GM18909 (cell line): ENCODE results near the gene BRAT1.

Experiments
- ATAC-seq: cut with Tn5 transposase; IDR thresholded peaks from one replicate; pipeline ENCODE4 v1.9.1; 2021; ENCODE audit warnings: mild to moderate bottlenecking; ENCODE audit not compliant: unreplicated experiment, poor library complexity

Gene BRAT1

DNA sequence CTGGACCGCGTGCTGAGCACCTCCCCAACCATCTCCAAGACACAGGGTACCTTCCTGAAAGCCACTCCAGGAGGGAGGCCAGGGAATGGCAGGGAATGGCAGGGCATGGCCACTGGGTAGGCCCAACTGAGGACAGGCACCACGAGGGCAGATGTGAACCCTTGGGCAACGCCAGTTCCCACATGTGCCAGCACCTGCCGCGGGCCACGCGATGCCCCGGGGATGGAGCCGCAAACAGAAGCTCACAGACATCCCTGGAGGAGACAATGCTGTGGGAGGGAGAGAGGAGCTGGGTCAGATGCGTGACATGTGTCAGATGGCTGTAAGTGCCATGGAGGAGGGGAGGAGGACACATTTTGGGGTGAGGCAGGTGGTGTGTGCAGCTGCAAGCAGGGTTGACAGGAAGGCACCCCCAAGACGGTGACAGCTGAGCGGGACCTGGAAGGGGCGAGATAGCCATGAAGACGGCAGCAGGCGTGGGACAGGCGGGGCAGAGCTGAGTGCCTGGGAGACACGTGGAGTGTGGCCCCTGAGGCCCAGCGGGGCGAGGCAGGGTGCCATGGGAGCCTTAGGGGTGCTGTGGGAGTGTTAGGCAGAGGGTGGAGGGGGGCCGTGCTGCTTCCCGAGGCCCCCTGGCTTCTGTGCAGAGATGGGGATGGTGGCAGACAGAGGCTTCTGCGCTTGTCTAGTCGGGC, 31.1 kb upstream of the BRAT1 start:
- no peak for ATAC-seq

- ATAC-seq = no peak
Measured at GRCh38 chr7:2585446-2585845, 30.1 kb upstream of the BRAT1 start.

- ATAC-seq = no peak
Measured at GRCh38 chr7:2583798-2584580, 28.7 kb upstream of the BRAT1 start.

DNA sequence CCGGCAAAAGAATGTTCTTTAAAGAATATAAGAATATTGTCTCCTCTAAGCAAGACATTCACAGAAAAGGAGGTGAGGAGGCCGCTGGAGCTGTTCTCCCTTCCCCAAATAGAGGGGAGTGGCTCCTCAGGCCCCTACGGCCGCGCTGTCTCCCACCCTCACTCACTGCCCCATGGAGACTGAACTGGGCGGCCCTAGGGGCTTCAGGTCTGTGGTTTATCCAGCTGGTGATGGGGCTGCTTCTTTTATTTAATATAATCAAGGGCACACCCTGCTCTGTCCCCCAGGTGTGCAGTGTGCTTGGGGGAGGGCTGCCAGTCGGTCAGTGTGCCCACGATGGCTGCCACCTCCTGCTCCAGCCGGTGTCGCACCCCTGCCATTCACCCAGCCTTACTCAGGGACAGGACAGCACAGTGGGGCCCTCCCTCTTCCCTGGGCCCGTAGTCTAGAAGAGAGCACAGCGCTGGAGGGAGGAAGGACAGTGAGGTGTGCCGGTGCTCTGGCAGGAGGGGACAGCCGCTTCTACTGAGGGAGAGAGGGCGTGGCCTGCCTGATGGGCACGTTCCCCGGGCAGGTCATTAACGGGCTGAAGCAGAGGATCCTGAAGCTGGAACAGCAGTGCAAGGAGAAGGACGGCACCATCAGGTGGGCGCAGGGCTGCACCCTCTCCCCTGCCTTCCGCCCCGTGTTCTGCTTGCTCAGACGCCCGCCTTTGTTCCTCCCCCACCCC, 26.8 kb upstream of the BRAT1 start:
- no peak for ATAC-seq

- ATAC-seq = no peak
Measured at GRCh38 chr7:2580636-2581035, 25.3 kb upstream of the BRAT1 start.

DNA sequence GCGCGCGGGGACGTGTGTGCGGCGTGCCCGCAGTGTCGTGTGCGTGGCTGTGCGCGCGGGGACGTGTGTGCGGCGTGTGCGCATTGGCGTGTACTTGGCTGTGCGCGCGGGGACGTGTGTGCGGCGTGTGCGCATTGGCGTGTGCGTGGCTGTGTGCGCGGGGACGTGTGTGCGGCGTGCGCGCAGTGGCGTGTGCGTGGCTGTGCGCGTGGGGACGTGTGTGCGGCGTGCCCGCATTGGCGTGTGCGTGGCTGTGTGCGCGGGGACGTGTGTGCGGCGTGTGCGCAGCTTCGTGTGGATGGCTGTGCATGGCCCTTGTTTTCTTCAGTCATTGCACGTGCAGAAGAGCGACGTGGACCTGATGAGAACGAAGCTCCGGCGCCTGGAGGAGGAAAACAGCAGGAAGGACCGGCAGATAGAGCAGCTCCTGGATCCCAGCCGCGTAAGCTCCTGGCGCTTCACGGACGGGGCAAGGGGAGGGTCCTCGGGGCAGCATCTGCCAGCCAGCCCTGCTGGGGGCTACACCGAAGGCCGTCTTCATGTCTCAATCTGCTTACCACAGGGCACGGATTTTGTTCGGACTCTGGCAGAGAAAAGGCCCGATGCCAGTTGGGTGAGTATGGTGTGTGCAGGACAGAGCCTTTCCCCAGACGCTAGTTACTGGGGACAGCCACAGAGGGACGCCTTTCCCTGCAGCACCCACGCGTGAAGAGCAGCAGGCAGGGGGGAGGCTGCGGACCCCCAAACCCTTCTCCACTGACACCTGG, 22.8 kb upstream of the BRAT1 start:
- ATAC-seq = no peak

GRCh38 chr7:2576742-2577491, 21.6 kb upstream of the BRAT1 start:
- no peak for ATAC-seq

DNA sequence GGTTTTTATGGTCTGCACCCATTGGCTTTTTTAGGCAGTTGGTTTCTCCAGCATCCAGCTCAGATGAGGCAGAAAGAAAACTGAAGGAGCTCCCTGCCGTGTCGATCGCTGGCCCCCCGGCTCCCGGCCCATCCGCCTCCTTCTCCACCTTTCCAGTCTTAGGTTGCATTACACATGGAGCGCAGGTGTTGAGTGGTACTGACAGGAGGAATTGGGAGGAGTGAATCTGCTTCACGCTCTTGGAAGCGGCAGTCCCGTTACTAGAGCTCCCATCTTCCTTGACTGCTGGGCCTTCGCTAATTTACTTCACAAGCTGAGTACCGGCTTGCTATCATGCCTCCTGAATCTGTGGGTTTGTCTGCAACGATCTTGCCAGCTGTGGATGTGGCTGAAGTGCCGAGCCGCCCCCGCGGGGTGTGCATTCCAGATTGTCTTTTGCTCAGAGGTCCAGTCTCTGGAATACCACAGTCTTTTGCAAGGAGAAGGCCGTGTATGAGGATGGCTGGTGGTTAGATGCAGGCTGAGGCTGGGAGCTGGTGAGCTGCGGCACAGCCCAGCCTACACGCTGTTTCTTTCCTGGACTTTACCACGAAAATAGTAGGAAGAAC, 20.5 kb upstream of the BRAT1 start:
- no peak for ATAC-seq

DNA sequence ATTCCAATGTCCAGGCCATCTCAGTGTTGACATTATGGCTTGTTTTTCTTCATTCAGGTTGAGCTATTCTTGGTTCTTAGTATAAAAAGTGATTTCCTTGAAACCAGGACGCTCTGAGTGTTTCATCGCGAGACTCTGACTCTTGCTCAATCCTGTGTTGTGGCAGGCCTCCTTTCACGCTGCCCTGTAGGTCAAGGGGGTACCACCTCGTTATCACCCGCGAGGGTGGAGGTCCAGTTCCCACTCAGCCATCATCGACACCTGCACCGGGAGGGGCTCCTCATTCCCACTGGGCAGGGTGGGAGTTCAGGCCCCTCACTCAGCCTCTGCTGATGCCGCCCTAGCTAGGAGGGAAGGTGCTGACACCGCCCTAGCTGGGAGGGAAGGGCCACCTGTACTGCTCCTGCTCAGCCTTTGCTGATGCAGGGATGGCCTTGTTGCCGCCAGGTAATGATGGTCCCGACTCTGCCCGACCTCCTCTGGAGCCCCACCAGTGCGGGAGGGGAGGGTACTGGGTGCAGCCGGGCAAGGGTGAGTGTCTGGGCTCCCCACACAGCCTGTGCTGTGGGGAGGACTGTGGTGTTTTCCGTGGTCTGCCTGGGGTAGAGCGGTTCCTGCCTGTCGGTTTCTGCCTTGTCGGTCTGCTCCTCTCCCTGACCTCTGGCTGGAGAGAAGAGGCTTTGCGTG, 19.9 kb upstream of the BRAT1 start:
- no peak for ATAC-seq

DNA sequence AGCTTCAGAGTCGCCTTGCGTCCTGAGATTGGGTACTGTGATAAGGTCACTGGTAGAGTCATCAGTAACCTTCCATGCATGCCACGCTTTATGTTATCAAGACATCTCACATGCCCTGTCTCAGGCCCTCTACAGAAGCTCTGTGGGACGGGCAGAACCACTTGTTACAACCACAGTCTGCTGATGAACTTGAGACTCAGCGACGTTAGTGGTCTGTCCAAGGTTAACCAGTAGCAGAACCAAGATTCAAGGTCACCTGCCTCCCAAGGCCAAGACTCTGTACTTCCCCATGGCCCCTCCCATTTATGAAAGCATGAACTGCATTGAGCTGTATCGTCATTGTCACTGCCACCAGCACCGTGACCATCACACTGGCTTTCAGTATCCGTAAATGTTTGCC, 18.4 kb upstream of the BRAT1 start:
- no peak for ATAC-seq

- no peak for ATAC-seq
Measured at GRCh38 chr7:2572101-2572842, 16.9 kb upstream of the BRAT1 start.

DNA sequence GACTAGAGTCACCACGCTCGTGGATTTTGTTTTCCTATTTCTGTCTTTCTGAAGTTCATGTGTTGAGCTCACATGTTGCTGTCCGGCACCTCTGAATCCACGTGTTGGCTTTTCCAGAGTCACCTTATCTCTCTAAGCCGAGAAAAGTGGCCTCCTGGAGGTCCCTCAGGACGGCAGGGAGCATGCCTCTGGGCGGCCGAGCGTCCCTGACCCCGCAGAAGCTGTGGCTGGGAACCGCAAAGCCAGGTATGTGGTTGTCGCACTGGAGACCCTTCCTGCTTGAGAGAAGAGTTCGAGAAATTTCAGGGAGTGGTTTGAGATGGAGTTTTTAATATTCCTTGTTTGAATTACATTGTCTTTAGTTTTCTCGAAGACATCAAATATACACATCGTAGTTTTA, 16.1 kb upstream of the BRAT1 start:
- ATAC-seq = no peak

- ATAC-seq = no peak
Measured at GRCh38 chr7:2570021-2570420, 14.7 kb upstream of the BRAT1 start.

DNA sequence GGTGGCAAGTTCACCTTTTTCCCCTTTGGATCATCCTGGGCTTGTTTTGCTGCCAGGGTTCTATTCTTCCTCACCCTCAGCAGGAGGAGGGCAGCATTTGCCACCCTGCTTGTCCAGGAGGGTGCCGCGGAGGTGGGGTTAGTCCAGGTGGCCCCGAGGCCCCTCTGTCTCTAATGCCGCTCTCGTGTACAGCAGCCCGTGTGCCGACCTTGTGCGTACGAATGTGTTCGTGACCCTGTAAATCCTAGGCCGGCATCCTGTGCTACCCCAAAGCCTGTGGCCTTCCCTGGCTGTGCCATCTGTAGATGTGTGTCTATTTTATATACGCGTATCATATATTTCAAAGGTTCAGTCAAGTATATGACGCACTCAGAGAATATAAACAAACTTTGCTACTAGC, 14.1 kb upstream of the BRAT1 start:
- ATAC-seq = no peak

DNA sequence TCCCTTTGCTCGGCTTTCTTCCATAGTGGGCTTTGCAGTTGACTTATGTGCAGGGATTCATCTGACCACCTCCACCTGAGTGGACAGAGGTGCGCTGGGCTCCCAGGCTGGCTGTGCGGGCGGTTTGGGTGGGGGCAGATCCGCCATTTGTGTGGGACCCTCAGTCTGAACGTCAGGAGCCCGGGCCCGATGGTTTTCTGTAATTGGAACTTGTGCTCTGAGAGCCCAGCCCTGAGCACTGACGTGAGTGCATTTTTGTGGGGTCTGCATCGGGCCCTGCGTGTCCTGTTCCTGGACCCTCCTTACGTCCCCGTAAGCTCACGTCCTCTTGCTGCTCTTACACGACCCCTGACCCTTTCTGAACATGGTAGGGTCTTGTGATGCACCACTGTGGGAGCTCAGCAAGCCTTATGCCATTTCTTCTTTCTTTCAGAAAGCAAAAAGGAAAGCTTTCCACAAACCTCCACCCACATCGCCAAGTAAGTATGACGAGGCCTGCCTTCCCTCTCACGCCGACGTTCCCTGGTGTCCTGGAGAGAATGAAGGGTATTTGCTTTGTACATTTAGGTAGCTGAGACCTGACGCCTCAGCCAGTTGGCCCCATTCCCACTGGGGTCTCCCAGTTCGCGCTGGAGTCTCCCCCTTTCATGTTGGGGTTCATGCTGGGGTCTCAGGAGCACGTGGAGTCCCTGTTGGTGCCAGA, 13.3 kb upstream of the BRAT1 start:
- ATAC-seq = no peak

DNA sequence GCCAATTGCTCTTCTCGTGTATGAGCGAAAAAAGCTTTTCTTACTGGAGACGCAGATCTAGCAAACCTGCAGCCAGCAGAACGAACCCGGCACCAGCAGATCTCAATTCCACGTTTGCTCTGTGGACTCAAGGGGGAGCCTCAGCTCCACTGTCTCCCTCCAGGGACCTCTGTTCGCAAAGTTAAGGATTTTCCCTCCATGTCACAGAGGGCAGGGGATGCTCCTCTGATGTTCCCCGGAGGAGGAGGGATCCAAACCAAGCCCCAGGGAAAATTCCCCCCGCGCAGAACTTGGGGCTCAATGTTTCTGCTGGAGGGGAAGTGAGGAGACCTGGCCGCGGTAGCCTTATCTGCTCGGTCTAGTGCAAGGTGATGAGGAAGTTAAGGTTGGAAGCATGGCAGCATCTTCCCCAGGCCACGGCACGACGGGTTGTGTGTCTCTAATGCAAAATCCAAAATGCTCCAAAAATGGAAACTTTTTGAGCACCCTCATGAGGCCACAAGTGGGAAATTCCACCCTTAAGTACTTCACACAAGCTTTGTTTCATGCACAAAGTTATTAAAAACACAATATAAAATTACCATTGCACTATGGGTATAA, 12.5 kb upstream of the BRAT1 start:
- no peak for ATAC-seq
